Uterus (tissue), 4 donors: Measurements from ENCODE around the gene KCMF1. TPM values are rescaled to one million over a fixed set of nuclear protein-coding genes. Genes with fewer than 3 reads are reported as not detected.

Source experiments
- DNase-seq, 2 donors: peaks; one replicate each; pipeline ENCODE4 v3.0.0-alpha.2; 2019 to 2020
- H3K27ac ChIP-seq, 2 donors: fragments of 200-600 bp; sonication (generic); 1 replicate in 1 of 2; 2 replicates in 1 of 2; pipeline ENCODE4 v1.5.1; 2016 to 2018
- H3K27me3 ChIP-seq, 2 donors: fragments of 200-600 bp; sonication (generic); one replicate each; pipeline ENCODE4 v1.5.1; 2018 to 2019; ENCODE audit warnings: control low read depth in 1 of 2
- H3K36me3 ChIP-seq, 2 donors: fragments of 200-600 bp; sonication (generic); one replicate each; pipeline ENCODE4 v1.5.1; 2019; ENCODE audit warnings: control low read depth in 1 of 2
- H3K4me1 ChIP-seq, 2 donors: fragments of 200-600 bp; sonication (generic); one replicate each; pipeline ENCODE4 v1.5.1; 2018 to 2019; ENCODE audit warnings: control low read depth in 1 of 2
- H3K4me3 ChIP-seq, 2 donors: fragments of 200-600 bp; sonication (generic); 1 replicate in 1 of 2; 2 replicates in 1 of 2; pipeline ENCODE4 v1.5.1; 2018 to 2019; ENCODE audit warnings: mild to moderate bottlenecking in 1 of 2
- H3K9me3 ChIP-seq, 2 donors: fragments of 200-600 bp; sonication (generic); one replicate each; pipeline ENCODE4 v1.5.1; 2019; ENCODE audit warnings: control low read depth in 1 of 2
- CTCF ChIP-seq, 4 experiments: fragments of 200-600 bp in 2 of 4; fragments of 450-650 bp in 2 of 4; sonication (generic) in 2 of 4; IDR thresholded peaks; one replicate each; pipeline ENCODE4 v1.5.1; 2016 to 2019; ENCODE audit warnings: antibody characterized with exemption in 4 of 4, mild to moderate bottlenecking in 2 of 4, moderate library complexity in 1 of 4
- POLR2A ChIP-seq, 2 donors: fragments of 450-650 bp; IDR thresholded peaks; one replicate each; pipeline ENCODE4 v1.6.1; 2016; ENCODE audit warnings: antibody characterized with exemption in 2 of 2, mild to moderate bottlenecking in 1 of 2, moderate library complexity in 1 of 2
- intact Hi-C: fragments of 100-400 bp; cut with DNase I; formaldehyde crosslinking; loops from one replicate; pipeline ENCODE4 v1.15.1; 2023; ENCODE audit warnings: low total_unique reads
- total RNA-seq, 4 donors: library from RNA; depleted of rRNA in 3 of 4; stranded (reverse); fragments of >200 nt in 3 of 4; gene quantifications; one replicate each; pipeline versions ENCODE4 v1.1.0 to v1.2.4, GENCODE V29; 2014 to 2023
- donor health status: DM: yes; HTN: yes; CAD: no.

The KCMF1 gene
- total RNA-seq, 4 donors from 2014 or later, result 6.9 to 58.3 (median 35.9) TPM

- no peak for DNase-seq
- peaks cover 0 to 6% of the 10 kb centered on the region in 2 donors for H3K4me1 ChIP-seq
- no peak overlapping the region for H3K4me3 ChIP-seq
- no peaks in the 10 kb centered on the region for H3K36me3 ChIP-seq
- TF ChIP-seq POLR2A (IDR thresholded peaks at IDR 0.05) (no peak), CTCF (IDR thresholded peaks at IDR 0.05) (no peak)
- H3K9me3 ChIP-seq, result no peaks in the 10 kb centered on the region
- H3K27me3 ChIP-seq, result no peaks in the 10 kb centered on the region
- intact Hi-C loops, result no loop called here
- no peak overlapping the region for H3K27ac ChIP-seq
These were observed 11.1 kb upstream of the KCMF1 start for GRCh38 chr2:84959566-84960506.

- Histone ChIP-seq H3K4me1 (peaks cover 0 to 6% of the 10 kb centered on the region in 2 donors), H3K36me3 (no peaks in the 10 kb centered on the region), H3K4me3 (no peak overlapping the region), H3K9me3 (no peaks in the 10 kb centered on the region), H3K27me3 (no peaks in the 10 kb centered on the region), H3K27ac (no peak overlapping the region)
- intact Hi-C loops, result no loop called here
- TF ChIP-seq CTCF (IDR thresholded peaks at IDR 0.05), result no peak
- TF ChIP-seq POLR2A (IDR thresholded peaks at IDR 0.05), result no peak
- DNase-seq, result no peak
These were observed 8.0 kb upstream of the KCMF1 start for GRCh38 chr2:84962917-84963316.

GRCh38 chr2:84963323-84963691, 7.7 kb upstream of the KCMF1 start:
- intact Hi-C loops, result no loop called here
- H3K27me3 ChIP-seq, result no peaks in the 10 kb centered on the region
- no peak overlapping the region for H3K4me3 ChIP-seq
- H3K4me1 ChIP-seq, result peaks cover 0 to 2% of the 10 kb centered on the region in 2 donors
- H3K36me3 ChIP-seq, result no peaks in the 10 kb centered on the region
- no peak for DNase-seq
- no peaks in the 10 kb centered on the region for H3K9me3 ChIP-seq
- H3K27ac ChIP-seq, result no peak overlapping the region
- no peak for TF ChIP-seq POLR2A (IDR thresholded peaks at IDR 0.05)
- no peak for TF ChIP-seq CTCF (IDR thresholded peaks at IDR 0.05)

- no peaks in the 10 kb centered on the region for H3K27me3 ChIP-seq
- peaks cover 0 to 1% of the 10 kb centered on the region in 2 donors for H3K4me1 ChIP-seq
- H3K4me3 ChIP-seq, result no peak overlapping the region
- H3K36me3 ChIP-seq, result no peaks in the 10 kb centered on the region
- H3K9me3 ChIP-seq, result no peaks in the 10 kb centered on the region
- no peak for DNase-seq
- TF ChIP-seq POLR2A (IDR thresholded peaks at IDR 0.05), result no peak
- no peak for TF ChIP-seq CTCF (IDR thresholded peaks at IDR 0.05)
- H3K27ac ChIP-seq, result no peak overlapping the region
- intact Hi-C loops, result no loop called here
These were observed 7.1 kb upstream of the KCMF1 start for GRCh38 chr2:84963692-84964405.
